ENCODE data around the gene HEATR9. TPM values are rescaled to one million over a fixed set of nuclear protein-coding genes. Genes with fewer than 3 reads are reported as not detected.

HEATR9 gene
- total RNA-seq, 2 experiments from 2014 or later = not detected

DNA sequence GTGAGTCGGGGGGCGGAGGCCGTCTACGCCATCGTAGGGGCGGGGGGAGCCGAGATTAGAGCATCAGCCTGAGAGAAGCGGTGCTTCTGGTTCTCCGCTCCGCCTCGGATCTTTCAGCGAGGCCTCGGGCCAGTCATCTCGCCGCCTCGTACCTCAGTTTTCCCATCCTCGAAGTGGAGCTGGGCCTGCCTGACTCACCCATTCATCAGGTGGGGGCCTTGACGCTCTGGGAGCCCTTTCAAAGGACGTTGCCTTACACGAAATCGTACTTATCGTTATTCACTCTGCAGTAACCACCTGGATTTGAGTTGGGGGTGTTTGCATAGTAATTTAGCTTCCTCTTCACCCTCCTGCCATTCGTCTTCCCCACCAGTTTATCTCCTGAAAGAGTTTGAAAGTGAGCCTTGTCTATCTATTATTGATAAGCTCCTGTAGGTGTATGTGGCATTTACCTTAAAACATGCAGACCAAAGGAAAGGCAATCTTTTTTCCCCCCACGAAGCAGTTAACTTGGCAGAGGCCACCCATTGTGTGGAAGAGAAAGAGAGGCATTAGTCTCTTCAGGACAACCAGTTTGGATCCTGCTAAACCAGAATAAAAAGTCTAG is 58.7 kb downstream of the HEATR9 start:
- Mint-ChIP-seq H3K9me3 (no peaks in the 10 kb centered on the region), H3K27ac (peak overlapping the region; percentile 99), H3K4me3 (peak overlapping the region; percentile 83), H3K36me3 (ENCODE audit: low read depth) (peaks cover 20% of the 10 kb centered on the region), H3K27me3 (ENCODE audit: low read depth) (no peaks in the 10 kb centered on the region), H3K4me1 (ENCODE audit: low read depth) (peaks cover 54% of the 10 kb centered on the region)
- peak; percentile 68 for DNase-seq
- CTCF ChIA-PET = interaction anchor here (0.5 to 11.5 kb wide), 4 partner anchors 9 to 272 kb away, joined by 3 to 284 read pairs (median 4); partner anchors contain the start of gene C17orf50
- intact Hi-C loops (cut with micrococcal nuclease) = loop anchor here (1.0 to 10.0 kb wide), 9 partner anchors 46 to 848 kb away; partner anchors contain the start of genes AP2B1, CCT6B, PEX12 and SLFN11

GRCh38 chr17:35808962-35809854 is 59.5 kb downstream of the HEATR9 start, which contains the start of gene TAF15:
Gene TAF15, plus strand, starts transcription at chr17:35809484. Its CDS starts 86 bp downstream, at chr17:35809570.
- H3K4me3 Mint-ChIP-seq = peak within 1 kb of the TSS; percentile 83
- peak within 1 kb of the TSS; percentile 99 for H3K27ac Mint-ChIP-seq
- peaks cover 20% of the 10 kb centered on the region for H3K36me3 Mint-ChIP-seq (ENCODE audit: low read depth)
- CTCF ChIA-PET = interaction anchor here (0.6 to 11.5 kb wide), 11 partner anchors 10 to 508 kb away, joined by 3 to 284 read pairs (median 4); partner anchors contain the start of genes C17orf50 and MMP28
- intact Hi-C loops (cut with micrococcal nuclease) = loop anchor here (1.0 to 10.0 kb wide), 9 partner anchors 45 to 847 kb away; partner anchors contain the start of genes AP2B1, CCT6B, PEX12 and SLFN11
- peaks cover 55% of the 10 kb centered on the region for H3K4me1 Mint-ChIP-seq (ENCODE audit: low read depth)
- H3K27me3 Mint-ChIP-seq (ENCODE audit: low read depth) = no peaks in the 10 kb centered on the region
- H3K9me3 Mint-ChIP-seq = no peaks in the 10 kb centered on the region
- DNase-seq = peak; percentile 98

DNA sequence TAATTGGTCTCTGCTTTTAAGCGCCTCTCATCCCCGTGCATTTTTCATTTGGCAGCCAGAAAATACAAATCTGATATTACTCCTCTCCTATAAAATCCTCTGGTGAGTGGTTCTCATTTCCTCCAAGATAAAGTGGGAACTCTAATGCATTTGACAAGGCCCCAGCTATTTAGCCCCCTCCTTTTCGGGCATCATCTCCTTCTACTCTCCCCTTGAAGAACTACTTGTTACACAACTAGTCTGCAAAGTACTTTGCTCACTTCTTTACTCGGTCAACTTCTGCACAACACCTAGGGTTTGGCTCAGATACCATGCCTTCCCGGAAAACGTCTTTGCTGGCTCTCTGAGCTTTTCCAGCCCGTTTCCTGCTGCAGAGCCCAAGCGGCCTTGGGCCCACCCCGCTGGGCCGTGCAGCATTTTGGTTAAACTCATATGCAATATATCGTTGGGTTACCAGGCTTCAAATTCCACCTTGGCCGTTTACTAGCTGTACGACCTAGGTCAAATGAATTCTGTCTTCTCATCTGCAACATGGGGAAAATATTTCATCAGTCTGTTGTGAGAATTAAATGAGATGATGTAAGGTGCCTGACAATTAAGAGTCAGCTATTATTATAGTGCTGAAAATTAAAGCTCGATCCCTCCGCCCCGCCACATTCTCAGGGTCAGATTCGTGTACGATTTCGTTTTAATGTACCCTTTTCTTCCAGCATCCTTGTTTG is 60.3 kb downstream of the HEATR9 start:
- H3K4me3 Mint-ChIP-seq = peak overlapping the region; percentile 83
- peaks cover 14% of the 10 kb centered on the region for H3K36me3 Mint-ChIP-seq (ENCODE audit: low read depth)
- peak overlapping the region; percentile 99 for H3K27ac Mint-ChIP-seq
- H3K9me3 Mint-ChIP-seq = no peaks in the 10 kb centered on the region
- CTCF ChIA-PET = interaction anchor here (0.6 to 11.5 kb wide), 13 partner anchors 12 to 508 kb away, joined by 3 to 284 read pairs (median 3); partner anchors contain the start of genes AP2B1, C17orf50 and MMP28
- peak; percentile 19 for DNase-seq
- no peaks in the 10 kb centered on the region for H3K27me3 Mint-ChIP-seq (ENCODE audit: low read depth)
- peaks cover 50% of the 10 kb centered on the region for H3K4me1 Mint-ChIP-seq (ENCODE audit: low read depth)
- intact Hi-C loops (cut with micrococcal nuclease) = loop anchor here (2.0 to 10.0 kb wide), 7 partner anchors 222 to 846 kb away; partner anchors contain the start of genes AP2B1, CCT6B, PEX12 and SLFN11

GRCh38 chr17:35807371-35808144 is 61.1 kb downstream of the HEATR9 start:
- Mint-ChIP-seq H3K9me3 (no peaks in the 10 kb centered on the region), H3K4me1 (ENCODE audit: low read depth) (peaks cover 49% of the 10 kb centered on the region), H3K36me3 (ENCODE audit: low read depth) (peaks cover 9% of the 10 kb centered on the region), H3K27ac (peak overlapping the region; percentile 99), H3K4me3 (peak overlapping the region; percentile 83), H3K27me3 (ENCODE audit: low read depth) (no peaks in the 10 kb centered on the region)
- DNase-seq = no peak
- intact Hi-C loops (cut with micrococcal nuclease) = loop anchor here (2.0 to 10.0 kb wide), 7 partner anchors 221 to 845 kb away; partner anchors contain the start of genes AP2B1, CCT6B, PEX12 and SLFN11
- CTCF ChIA-PET = interaction anchor here (0.7 to 11.5 kb wide), 7 partner anchors 12 to 221 kb away, joined by 3 to 284 read pairs (median 4); partner anchors contain the start of genes AP2B1, C17orf50 and MMP28

Other genes starting within 250 kb of the HEATR9 start
- gene RASL10B, start 137.3 kb downstream of the HEATR9 start, total RNA-seq = 1 to 10 TPM in 1 of 2 experiments, under 1 TPM in 1; 0.96 to 1.1 TPM
- gene GAS2L2, start 115.7 kb downstream of the HEATR9 start, total RNA-seq = under 1 TPM in 1 of 2 experiments, not detected in 1; 0.07 TPM
- gene C17orf50, start 108.0 kb downstream of the HEATR9 start, total RNA-seq = not detected
- gene MMP28, start 73.2 kb downstream of the HEATR9 start, total RNA-seq = under 1 TPM; 0.19 to 0.35 TPM
- 100 to 1,000 TPM; 252 to 256 TPM for gene TAF15, start 59.4 kb downstream of the HEATR9 start, total RNA-seq
- gene CCL5, start 11.5 kb upstream of the HEATR9 start, total RNA-seq = 1 to 10 TPM; 1.9 to 2.5 TPM
- 10 to 100 TPM; 18.6 to 21.6 TPM for gene RDM1, start 61.9 kb upstream of the HEATR9 start, total RNA-seq
- gene LYZL6, start 74.8 kb upstream of the HEATR9 start, total RNA-seq = not detected
- gene CCL16, start 112.6 kb upstream of the HEATR9 start, total RNA-seq = not detected
- not detected for gene CCL14, start 117.8 kb upstream of the HEATR9 start, total RNA-seq
- not detected for gene CCL15, start 132.7 kb upstream of the HEATR9 start, total RNA-seq
- not detected for gene CCL23, start 149.1 kb upstream of the HEATR9 start, total RNA-seq
- not detected for gene CCL18, start 195.4 kb upstream of the HEATR9 start, total RNA-seq
- 1 to 10 TPM; 8.3 TPM for gene CCL3, start 221.3 kb upstream of the HEATR9 start, total RNA-seq
- gene CCL4, start 234.9 kb upstream of the HEATR9 start, total RNA-seq = 1 to 10 TPM; 4.6 to 5.5 TPM